Neuronal stem cell (in vitro differentiated cells): ENCODE data around the gene SLC9A8.

Source experiments
- DNase-seq: peaks from one replicate; pipeline ENCODE4 v3.0.0-alpha.2; 2013; ENCODE audit warnings: low spot score
- H2AFZ ChIP-seq: one replicate; pipeline ENCODE4 v1.6.1; 2013; ENCODE audit warnings: mild to moderate bottlenecking, low read length, inconsistent platforms
- H2AK5ac ChIP-seq: 2 replicates; pipeline ENCODE4 v1.6.1; 2013; ENCODE audit warnings: low read depth, mild to moderate bottlenecking, inconsistent platforms, low read length, moderate library complexity, mixed read lengths
- H2BK120ac ChIP-seq: 2 replicates; pipeline ENCODE4 v1.6.1; 2013; ENCODE audit warnings: low read depth, mild to moderate bottlenecking, inconsistent platforms, low read length, moderate library complexity, mixed read lengths
- H2BK12ac ChIP-seq: one replicate; pipeline ENCODE4 v1.6.1; 2013; ENCODE audit warnings: low read length, inconsistent platforms
- H2BK15ac ChIP-seq: 2 replicates; pipeline ENCODE4 v1.6.1; 2013; ENCODE audit warnings: mild to moderate bottlenecking, low read length, inconsistent platforms, mixed read lengths
- H2BK5ac ChIP-seq: one replicate; pipeline ENCODE4 v1.6.1; 2013; ENCODE audit warnings: inconsistent platforms, mild to moderate bottlenecking, low read length, moderate library complexity
- H3K14ac ChIP-seq: one replicate; pipeline ENCODE4 v1.6.1; 2013; ENCODE audit warnings: low read length, inconsistent platforms
- H3K18ac ChIP-seq: 2 replicates; pipeline ENCODE4 v1.6.1; 2013; ENCODE audit warnings: low read length, inconsistent platforms
- H3K23ac ChIP-seq: 2 replicates; pipeline ENCODE4 v1.6.1; 2013; ENCODE audit warnings: low read depth, mild to moderate bottlenecking, mixed read lengths, low read length, inconsistent platforms; ENCODE audit not compliant: poor library complexity
- H3K27ac ChIP-seq: replicated peaks from 3 replicates; pipeline ENCODE4 v1.5.1; 2013; ENCODE audit warnings: low read length, inconsistent platforms
- H3K27me3 ChIP-seq, 3 experiments: 2 replicates each; pipeline ENCODE4 v1.6.1; 2013; ENCODE audit warnings: low read length in 3 of 3, mild to moderate bottlenecking in 2 of 3, inconsistent platforms in 1 of 3, low read depth in 1 of 3, mixed read lengths in 1 of 3, moderate library complexity in 1 of 3; ENCODE audit not compliant: control insufficient read depth in 3 of 3, insufficient read depth in 3 of 3
- H3K36me3 ChIP-seq, 2 donors: replicated peaks in 1 of 2; 2 replicates each; pipeline ENCODE4 v1.6.1; 2013; ENCODE audit warnings: low read length in 2 of 2; ENCODE audit not compliant: control insufficient read depth in 2 of 2, insufficient read depth in 2 of 2
- H3K4ac ChIP-seq: 2 replicates; pipeline ENCODE4 v1.6.1; 2013; ENCODE audit warnings: inconsistent platforms, mild to moderate bottlenecking, low read length, moderate library complexity
- H3K4me1 ChIP-seq, 2 donors: 1 replicate in 1 of 2; 2 replicates in 1 of 2; pipeline ENCODE4 v1.6.1; 2013; ENCODE audit warnings: low read length in 2 of 2, low read depth in 1 of 2; ENCODE audit not compliant: control insufficient read depth in 2 of 2, insufficient read depth in 1 of 2
- H3K4me2 ChIP-seq: one replicate; pipeline ENCODE4 v1.6.1; 2013; ENCODE audit warnings: mild to moderate bottlenecking, low read length, inconsistent platforms; ENCODE audit not compliant: insufficient read depth, poor library complexity, severe bottlenecking
- H3K4me3 ChIP-seq, 2 donors: 2 replicates each; pipeline ENCODE4 v1.5.1; 2013; ENCODE audit warnings: low read length in 2 of 2, mild to moderate bottlenecking in 2 of 2, inconsistent platforms in 1 of 2, moderate library complexity in 1 of 2
- H3K79me1 ChIP-seq: one replicate; pipeline ENCODE4 v1.6.1; 2013; ENCODE audit warnings: low read depth, mild to moderate bottlenecking, inconsistent platforms, low read length, moderate library complexity
- H3K9ac ChIP-seq: one replicate; pipeline ENCODE4 v1.6.1; 2013; ENCODE audit warnings: mild to moderate bottlenecking, low read depth, low read length, inconsistent platforms; ENCODE audit not compliant: poor library complexity
- H3K9me3 ChIP-seq, 2 donors: replicated peaks in 1 of 2; 2 replicates each; pipeline versions ENCODE3 to v1.6.1; 2013; ENCODE audit warnings: low read length in 2 of 2, mild to moderate bottlenecking in 2 of 2, inconsistent platforms in 1 of 2, low read depth in 1 of 2, mixed read lengths in 1 of 2, moderate library complexity in 1 of 2; ENCODE audit not compliant: control insufficient read depth in 2 of 2, insufficient read depth in 1 of 2
- H4K8ac ChIP-seq: one replicate; pipeline ENCODE4 v1.6.1; 2013; ENCODE audit warnings: low read depth, mild to moderate bottlenecking, inconsistent platforms, low read length, moderate library complexity
- H4K91ac ChIP-seq: one replicate; pipeline ENCODE4 v1.6.1; 2013; ENCODE audit warnings: low read length, low read depth, mild to moderate bottlenecking, inconsistent platforms; ENCODE audit not compliant: poor library complexity
- WGBS, 2 donors: extraction: QIAGEN DNeasy Blood & Tissue Kit; methylation state at CpG; one replicate each; pipeline ENCODE4 v1.1.7; 2013; ENCODE audit warnings: missing lambda C conversion rate in 2 of 2, mixed read lengths in 1 of 2; ENCODE audit not compliant: insufficient read length in 2 of 2, insufficient replicate concordance in 1 of 2; ENCODE audit errors: extremely low coverage in 2 of 2; 5-methylcytosine and 5-hydroxymethylcytosine counted together

The SLC9A8 gene

GRCh38 chr20:49874696-49875095 lies 62.1 kb downstream of the SLC9A8 start:
- Histone ChIP-seq H3K79me1 (no peaks in the 10 kb centered on the region), H2BK15ac (no peak overlapping the region), H2BK120ac (no peak overlapping the region), H2BK5ac (no peak overlapping the region), H3K9ac (no peak overlapping the region), H3K27me3 (no peaks in the 10 kb centered on the region), H4K91ac (no peak overlapping the region), H4K8ac (no peak overlapping the region), H3K18ac (peak overlapping the region; percentile 27), H2AFZ (no peak overlapping the region), H3K14ac (no peak overlapping the region), H3K23ac (no peak overlapping the region), H2BK12ac (no peak overlapping the region), H3K4ac (no peak overlapping the region), H3K4me2 (no peak overlapping the region), H2AK5ac (no peak overlapping the region), H3K4me3 (no peak overlapping the region), H3K4me1 (no peaks in the 10 kb centered on the region), H3K9me3 (no peaks in the 10 kb centered on the region), H3K36me3 (peaks cover 0 to 29% of the 10 kb centered on the region in 2 donors), H3K27ac (no peak overlapping the region)
- no CpG with 5 or more reads among the region's 6 CpGs for WGBS, 2 donors
- DNase-seq = no peak

- H2AK5ac ChIP-seq = no peak overlapping the region
- no peak overlapping the region for H3K4me3 ChIP-seq
- H2BK12ac ChIP-seq = no peak overlapping the region
- H3K14ac ChIP-seq = no peak overlapping the region
- no peak overlapping the region for H3K27ac ChIP-seq
- H2BK15ac ChIP-seq = no peak overlapping the region
- no peak overlapping the region for H3K23ac ChIP-seq
- no peak for DNase-seq
- no peak overlapping the region for H4K91ac ChIP-seq
- no peaks in the 10 kb centered on the region for H3K9me3 ChIP-seq
- no peak overlapping the region for H3K9ac ChIP-seq
- no peak overlapping the region for H3K4me2 ChIP-seq
- no peak overlapping the region for H4K8ac ChIP-seq
- H2AFZ ChIP-seq = no peak overlapping the region
- no peak overlapping the region for H3K18ac ChIP-seq
- no peaks in the 10 kb centered on the region for H3K4me1 ChIP-seq
- peaks cover 1 to 45% of the 10 kb centered on the region in 2 donors for H3K36me3 ChIP-seq
- H2BK120ac ChIP-seq = no peak overlapping the region
- H3K79me1 ChIP-seq = no peaks in the 10 kb centered on the region
- H3K4ac ChIP-seq = no peak overlapping the region
- no peaks in the 10 kb centered on the region for H3K27me3 ChIP-seq
- no CpG with 5 or more reads among the region's 4 CpGs for WGBS, 2 donors
- H2BK5ac ChIP-seq = no peak overlapping the region
Measured at GRCh38 chr20:49877386-49877921, 64.8 kb downstream of the SLC9A8 start.

GRCh38 chr20:49878977-49879376 lies 66.3 kb downstream of the SLC9A8 start:
- H3K4ac ChIP-seq = no peak overlapping the region
- no peak for DNase-seq
- no peak overlapping the region for H2BK15ac ChIP-seq
- no peak overlapping the region for H3K18ac ChIP-seq
- H3K79me1 ChIP-seq = no peaks in the 10 kb centered on the region
- no peak overlapping the region for H4K8ac ChIP-seq
- H2BK120ac ChIP-seq = no peak overlapping the region
- peaks cover 9 to 53% of the 10 kb centered on the region in 2 donors for H3K36me3 ChIP-seq
- no peak overlapping the region for H2BK12ac ChIP-seq
- H3K4me3 ChIP-seq = no peak overlapping the region
- H3K4me1 ChIP-seq = no peaks in the 10 kb centered on the region
- H3K4me2 ChIP-seq = no peak overlapping the region
- no CpG with 5 or more reads among the region's 1 CpG for WGBS, 2 donors
- no peak overlapping the region for H2AFZ ChIP-seq
- no peaks in the 10 kb centered on the region for H3K27me3 ChIP-seq
- H3K23ac ChIP-seq = no peak overlapping the region
- no peaks in the 10 kb centered on the region for H3K9me3 ChIP-seq
- H3K9ac ChIP-seq = no peak overlapping the region
- no peak overlapping the region for H2BK5ac ChIP-seq
- no peak overlapping the region for H3K27ac ChIP-seq
- H2AK5ac ChIP-seq = no peak overlapping the region
- no peak overlapping the region for H4K91ac ChIP-seq
- no peak overlapping the region for H3K14ac ChIP-seq

GRCh38 chr20:49880177-49880576 lies 67.5 kb downstream of the SLC9A8 start:
- no CpG with 5 or more reads among the region's 3 CpGs for WGBS, 2 donors
- Histone ChIP-seq H2BK120ac (no peak overlapping the region), H3K4me1 (no peaks in the 10 kb centered on the region), H3K4me3 (no peak overlapping the region), H2BK5ac (no peak overlapping the region), H2AFZ (no peak overlapping the region), H2BK15ac (no peak overlapping the region), H3K36me3 (peaks cover 9 to 61% of the 10 kb centered on the region in 2 donors), H4K91ac (no peak overlapping the region), H2BK12ac (no peak overlapping the region), H3K4ac (no peak overlapping the region), H3K9me3 (no peaks in the 10 kb centered on the region), H3K9ac (peak overlapping the region; percentile 25), H3K23ac (no peak overlapping the region), H3K27me3 (no peaks in the 10 kb centered on the region), H4K8ac (no peak overlapping the region), H3K14ac (no peak overlapping the region), H3K4me2 (no peak overlapping the region), H2AK5ac (no peak overlapping the region), H3K79me1 (no peaks in the 10 kb centered on the region), H3K27ac (no peak overlapping the region), H3K18ac (no peak overlapping the region)
- no peak for DNase-seq
